ENCODE measurements around the gene RAPGEF2.

- TF ChIP-seq CTCF (IDR thresholded peaks at IDR 0.05; ENCODE audit: extremely low read depth in 1 of 2, insufficient read depth in 1 of 2, low read depth in 1 of 2, low read length in 2 of 2) (no peak), MYC (IDR thresholded peaks at IDR 0.05; ENCODE audit: low read depth, low read length) (no peak), POLR2AphosphoS5 (IDR thresholded peaks at IDR 0.05; ENCODE audit: insufficient read depth, low read depth, low read length) (no peak), JUN (IDR thresholded peaks at IDR 0.05; ENCODE audit: borderline replicate concordance, insufficient read depth, insufficient read length, low read depth) (no peak)
These were observed 76.4 kb downstream of the RAPGEF2 start for GRCh38 chr4:159178979-159179969.
